NCI-H2227 treated with DMSO at 0.1 percent for 48 hours (cell line): ENCODE data around the gene IGLL5.

Experiments used
- DNase-seq: peaks from one replicate; lab custom pipeline; 2025; lab: John Stamatoyannopoulos, UW

IGLL5 gene

DNA sequence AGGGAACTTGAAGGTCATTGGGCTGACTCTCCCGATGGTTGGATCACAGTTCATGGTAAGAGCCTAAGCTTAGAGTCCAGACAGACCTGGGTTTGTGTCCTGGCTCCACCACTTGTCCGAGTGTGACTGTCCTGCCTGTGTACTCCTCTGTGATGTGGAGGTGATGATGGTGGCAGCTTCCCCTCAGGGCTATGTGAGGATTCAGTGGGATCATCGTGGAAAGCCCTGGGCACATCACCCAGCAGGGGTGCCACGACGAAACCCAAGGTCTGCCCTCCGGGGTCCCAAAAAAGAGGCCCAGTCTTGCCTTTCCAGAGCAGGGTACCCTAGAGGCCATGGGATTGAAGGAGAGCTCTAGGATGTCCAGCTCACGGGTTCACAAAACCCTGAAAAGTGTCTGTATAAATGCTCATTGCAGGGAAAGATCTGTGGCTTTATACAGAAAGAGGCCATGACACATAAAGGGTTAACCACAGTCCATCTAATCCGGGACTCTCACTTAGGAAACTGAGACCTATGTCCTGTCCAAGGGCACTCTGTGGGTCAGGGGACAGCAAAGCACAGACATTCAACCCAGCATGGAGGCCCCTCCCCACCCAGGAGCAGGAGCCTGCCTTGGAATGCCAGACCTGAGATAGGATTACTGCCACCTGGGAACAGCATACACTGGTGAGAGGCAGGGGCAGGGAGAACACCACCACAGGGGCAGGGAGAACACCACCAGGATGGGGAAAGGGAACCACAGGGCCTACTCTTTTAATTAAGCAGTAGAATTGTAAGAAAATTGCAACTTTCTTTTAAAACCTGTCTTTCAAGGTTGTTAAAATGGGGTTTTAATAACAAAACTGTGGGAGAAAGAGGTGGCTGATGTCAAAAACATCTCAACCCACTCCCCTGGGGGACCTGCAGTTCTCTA is 51.3 kb downstream of the IGLL5 start:
- no peak for DNase-seq

GRCh38 chr22:22939588-22940368 is 52.2 kb downstream of the IGLL5 start:
- DNase-seq = no peak

- no peak for DNase-seq
Measured at GRCh38 chr22:22940961-22941605, 53.5 kb downstream of the IGLL5 start.

DNA sequence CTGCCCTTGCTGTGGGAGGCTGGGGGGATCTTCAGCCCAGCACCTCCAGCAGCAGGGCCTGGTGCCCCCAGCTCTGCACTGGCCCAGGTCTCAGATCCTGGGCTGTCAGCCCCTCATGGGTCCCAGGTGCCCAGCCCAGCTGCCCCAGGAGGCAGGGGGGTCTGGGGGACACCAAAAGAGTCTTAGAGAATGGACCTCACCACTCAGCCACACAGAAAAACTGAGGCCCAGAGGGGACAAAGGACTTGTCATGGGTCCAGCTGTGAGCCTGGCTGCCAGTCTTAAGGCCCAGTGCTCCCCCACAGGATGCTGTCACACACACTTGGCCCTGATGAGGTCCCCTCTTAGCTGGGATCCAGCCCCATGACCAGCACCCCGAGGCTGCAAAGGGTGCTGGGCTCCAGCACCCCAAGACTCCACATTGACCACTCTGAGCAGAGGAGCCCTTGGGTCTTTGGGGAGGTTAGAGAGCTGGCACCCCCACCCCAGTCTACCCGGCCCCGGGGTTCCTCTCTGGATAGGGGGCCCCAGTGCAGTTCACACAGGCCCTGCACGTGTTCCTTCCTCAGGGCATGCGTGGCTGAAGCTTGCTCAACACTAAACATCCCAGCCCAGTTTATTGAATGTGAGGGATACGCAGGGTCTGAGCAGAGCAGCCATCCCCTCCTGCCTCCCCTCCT is 54.4 kb downstream of the IGLL5 start:
- DNase-seq = no peak

DNA sequence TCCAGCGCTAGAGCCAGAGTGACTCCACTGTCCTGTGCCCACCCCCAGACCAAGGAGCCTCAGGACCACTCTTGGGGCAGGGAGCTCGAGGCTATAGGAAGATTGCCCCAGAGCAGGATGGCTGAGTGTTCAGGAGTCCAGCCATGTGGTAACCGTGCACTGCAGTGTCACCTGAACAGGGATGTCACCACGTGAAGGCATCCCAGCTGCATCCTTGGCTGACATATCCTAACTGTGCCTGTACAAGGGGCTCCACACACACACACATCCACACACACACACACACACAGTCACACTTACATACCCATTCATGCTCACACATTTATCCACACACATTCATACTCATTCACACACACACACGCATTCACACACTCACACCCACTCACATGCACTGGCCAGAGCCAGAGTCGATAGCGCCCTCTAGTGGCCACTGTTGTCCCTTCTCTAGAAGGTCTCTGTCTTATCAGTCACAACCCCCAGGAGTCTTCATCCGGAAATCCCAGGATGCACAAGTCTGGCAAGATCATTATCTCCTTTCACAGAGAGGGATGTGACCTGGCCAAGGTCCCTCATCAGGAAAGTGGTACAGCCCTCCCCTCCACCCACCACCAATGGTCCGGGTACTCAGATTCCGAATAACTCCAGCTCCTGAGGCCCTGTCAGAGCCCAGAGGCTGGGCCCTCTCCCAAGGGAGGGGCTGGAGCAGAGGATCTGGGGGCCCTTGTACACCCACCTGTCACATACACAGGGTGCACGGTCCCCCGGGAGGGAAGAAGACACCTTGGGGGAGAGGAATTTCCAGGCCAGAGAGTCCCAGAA is 55.1 kb downstream of the IGLL5 start:
- no peak for DNase-seq

GRCh38 chr22:22943521-22944267 is 56.1 kb downstream of the IGLL5 start:
- no peak for DNase-seq

GRCh38 chr22:22944268-22944985 is 56.8 kb downstream of the IGLL5 start:
- no peak for DNase-seq

GRCh38 chr22:22945195-22945594 is 57.6 kb downstream of the IGLL5 start:
- DNase-seq = no peak
